Esophagus muscularis mucosa (tissue), 4 donors: ENCODE data around the gene CNST. TPM values are rescaled to one million over a fixed set of nuclear protein-coding genes. Genes with fewer than 3 reads are reported as not detected.

ENCODE experiments used
- DNase-seq: peaks from one replicate; pipeline ENCODE4 v3.0.0-alpha.2; 2017; ENCODE audit errors: extremely low spot score
- H3K27ac ChIP-seq, 4 donors: fragments of 200-600 bp; sonication (generic); replicated peaks in 1 of 4; 1 replicate in 3 of 4; 2 replicates in 1 of 4; pipeline ENCODE4 v1.5.1; 2016 to 2019; ENCODE audit warnings: mild to moderate bottlenecking in 1 of 4
- H3K27me3 ChIP-seq, 4 donors: fragments of 200-600 bp; sonication (generic); one replicate each; pipeline versions ENCODE4 v1.5.1 to v1.6.0; 2016 to 2019
- H3K36me3 ChIP-seq, 4 donors: fragments of 200-600 bp; sonication (generic); one replicate each; pipeline ENCODE4 v1.5.1; 2016 to 2019
- H3K4me1 ChIP-seq, 4 donors: fragments of 200-600 bp; sonication (generic); one replicate each; pipeline ENCODE4 v1.5.1; 2016 to 2019
- H3K4me3 ChIP-seq, 4 donors: fragments of 200-600 bp; sonication (generic); 1 replicate in 2 of 4; 2 replicates in 2 of 4; pipeline ENCODE4 v1.5.1; 2016 to 2019; ENCODE audit warnings: mild to moderate bottlenecking in 4 of 4, moderate library complexity in 1 of 4
- H3K9me3 ChIP-seq, 4 donors: fragments of 200-600 bp; sonication (generic); 1 replicate in 3 of 4; 2 replicates in 1 of 4; pipeline ENCODE4 v1.5.1; 2016 to 2019
- EP300 ChIP-seq: sonication (generic); formaldehyde crosslinking; IDR thresholded peaks from one replicate; pipeline ENCODE4 v1.6.1; 2017; ENCODE audit warnings: antibody characterized with exemption
- POLR2A ChIP-seq: fragments of 450-650 bp; IDR thresholded peaks from one replicate; pipeline ENCODE4 v1.6.1; 2017; ENCODE audit warnings: antibody characterized with exemption, moderate library complexity, mild to moderate bottlenecking, low read depth
- POLR2AphosphoS5 ChIP-seq, 2 donors: sonication (generic); formaldehyde crosslinking; IDR thresholded peaks; one replicate each; pipeline ENCODE4 v1.6.1; 2017; ENCODE audit warnings: antibody characterized with exemption in 2 of 2
- WGBS: methylation state at CpG from one replicate; pipeline ENCODE4 v1.1.5; 2018; 5-methylcytosine and 5-hydroxymethylcytosine counted together
- intact Hi-C: fragments of 100-400 bp; cut with DNase I; formaldehyde crosslinking; loops from one replicate; pipeline ENCODE4 v1.15.1; 2023
- total RNA-seq, 4 donors: library from RNA; depleted of rRNA; stranded (reverse); fragments of >200 nt; gene quantifications; one replicate each; pipeline versions ENCODE4 v1.1.0 to v1.2.1, GENCODE V29; 2016
- TF ChIP-seq, protein P1 (sequence below), 3 experiments: fragments of 200-600 bp in 2 of 3; fragments of 450-650 bp in 1 of 3; sonication (generic) in 2 of 3; IDR thresholded peaks; one replicate each; pipeline ENCODE4 v1.5.1; 2017 to 2019; ENCODE audit warnings: antibody characterized with exemption in 3 of 3, mild to moderate bottlenecking in 2 of 3, moderate library complexity in 1 of 3

The CNST gene, protein sequence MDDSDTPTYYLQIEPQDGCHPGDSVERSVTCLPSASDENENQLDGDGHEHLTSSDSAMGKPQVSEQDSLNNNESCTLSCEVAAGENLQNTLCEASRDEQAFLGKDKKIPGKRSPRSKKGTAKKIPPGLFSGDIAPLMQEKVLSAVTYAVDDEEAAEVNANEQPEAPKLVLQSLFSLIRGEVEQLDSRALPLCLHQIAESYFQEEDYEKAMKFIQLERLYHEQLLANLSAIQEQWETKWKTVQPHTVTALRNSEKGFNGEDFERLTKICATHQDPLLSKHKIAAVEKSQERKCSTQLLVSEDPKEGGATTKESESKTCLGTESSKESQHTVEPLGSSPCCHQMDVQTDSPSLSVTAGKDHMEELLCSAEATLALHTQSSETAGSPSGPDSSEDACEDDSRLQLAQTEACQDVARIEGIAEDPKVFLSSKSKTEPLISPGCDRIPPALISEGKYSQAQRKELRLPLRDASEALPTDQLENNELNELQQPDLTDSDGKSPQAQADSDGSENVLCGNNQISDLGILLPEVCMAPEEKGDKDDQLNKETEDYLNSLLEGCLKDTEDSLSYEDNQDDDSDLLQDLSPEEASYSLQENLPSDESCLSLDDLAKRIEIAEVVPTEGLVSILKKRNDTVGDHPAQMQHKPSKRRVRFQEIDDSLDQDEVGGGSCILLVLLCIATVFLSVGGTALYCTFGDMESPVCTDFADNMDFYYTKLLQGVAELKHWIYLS
- total RNA-seq = 10 to 100 TPM; 55.4 to 74.7 (median 61.9) TPM

DNA sequence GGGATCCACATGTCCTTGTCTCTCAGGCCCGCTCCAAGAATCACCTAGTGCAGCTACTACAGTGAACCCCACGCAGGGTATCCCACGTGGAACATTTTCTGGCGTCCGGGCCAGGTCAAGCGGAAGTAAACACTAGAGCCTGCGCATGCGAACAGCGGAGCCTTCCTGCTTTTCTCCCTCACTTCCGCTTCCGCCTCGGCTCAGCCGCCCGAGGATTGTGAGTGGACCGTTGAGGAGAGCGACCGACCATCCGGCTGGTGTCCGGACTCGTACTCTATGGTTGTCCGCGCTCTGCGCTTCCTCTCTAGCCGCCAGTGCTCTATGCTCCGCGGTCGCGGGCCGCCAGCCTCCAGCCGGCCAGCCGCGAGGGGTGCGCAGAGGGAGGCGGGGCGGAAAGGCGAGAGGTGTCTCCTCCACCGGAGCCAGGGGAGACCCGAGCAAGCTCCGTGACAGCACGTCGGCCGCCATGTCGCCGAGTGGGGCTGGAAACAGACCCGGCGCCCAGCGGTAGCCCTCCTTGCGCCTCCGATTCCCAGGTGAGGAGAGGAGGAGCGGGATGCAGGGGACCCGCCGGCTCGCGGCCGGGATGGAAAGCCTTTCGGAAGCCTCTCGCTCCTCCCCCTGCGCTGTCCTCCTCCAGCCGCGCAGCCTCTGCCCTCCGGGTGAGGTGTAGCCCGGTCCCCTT lies at the start of gene CNST, which contains the start of gene TFB2M:
Gene CNST, plus strand, starts transcription at position 329 of the 685 bp plus-strand sequence. CDS start 25,107 bp downstream, outside the sequence.
Gene TFB2M, minus strand, starts transcription at position 134 of the 685 bp plus-strand sequence. Its CDS starts 123 bp downstream, at position 11.
- TF ChIP-seq POLR2AphosphoS5 (IDR thresholded peaks at IDR 0.05) (peak; percentile 99), EP300 (no peak), POLR2A (peak; percentile 88)
- TF ChIP-seq, protein P1, sequence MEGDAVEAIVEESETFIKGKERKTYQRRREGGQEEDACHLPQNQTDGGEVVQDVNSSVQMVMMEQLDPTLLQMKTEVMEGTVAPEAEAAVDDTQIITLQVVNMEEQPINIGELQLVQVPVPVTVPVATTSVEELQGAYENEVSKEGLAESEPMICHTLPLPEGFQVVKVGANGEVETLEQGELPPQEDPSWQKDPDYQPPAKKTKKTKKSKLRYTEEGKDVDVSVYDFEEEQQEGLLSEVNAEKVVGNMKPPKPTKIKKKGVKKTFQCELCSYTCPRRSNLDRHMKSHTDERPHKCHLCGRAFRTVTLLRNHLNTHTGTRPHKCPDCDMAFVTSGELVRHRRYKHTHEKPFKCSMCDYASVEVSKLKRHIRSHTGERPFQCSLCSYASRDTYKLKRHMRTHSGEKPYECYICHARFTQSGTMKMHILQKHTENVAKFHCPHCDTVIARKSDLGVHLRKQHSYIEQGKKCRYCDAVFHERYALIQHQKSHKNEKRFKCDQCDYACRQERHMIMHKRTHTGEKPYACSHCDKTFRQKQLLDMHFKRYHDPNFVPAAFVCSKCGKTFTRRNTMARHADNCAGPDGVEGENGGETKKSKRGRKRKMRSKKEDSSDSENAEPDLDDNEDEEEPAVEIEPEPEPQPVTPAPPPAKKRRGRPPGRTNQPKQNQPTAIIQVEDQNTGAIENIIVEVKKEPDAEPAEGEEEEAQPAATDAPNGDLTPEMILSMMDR (IDR thresholded peaks at IDR 0.05) = no peak
- H3K4me3 ChIP-seq = peak within 1 kb of the TSS; percentile 75 to 99 (median 92)
- 0% methylated on average over 4 of the region's 62 CpGs for WGBS
- peak within 1 kb of the TSS; percentile 91 to 100 (median 98) for H3K27ac ChIP-seq
- peaks cover 4 to 22% (median 9%) of the 10 kb centered on the region in 4 donors for H3K36me3 ChIP-seq
- DNase-seq = peak; percentile 99
- no peaks in the 10 kb centered on the region for H3K9me3 ChIP-seq
- peaks cover 49 to 60% (median 57%) of the 10 kb centered on the region in 4 donors for H3K4me1 ChIP-seq
- no peaks in the 10 kb centered on the region for H3K27me3 ChIP-seq
- intact Hi-C loops = loop anchor here (2.0 to 10.0 kb wide), 4 partner anchors 51 to 189 kb away; no protein-coding TSS in a partner anchor

DNA sequence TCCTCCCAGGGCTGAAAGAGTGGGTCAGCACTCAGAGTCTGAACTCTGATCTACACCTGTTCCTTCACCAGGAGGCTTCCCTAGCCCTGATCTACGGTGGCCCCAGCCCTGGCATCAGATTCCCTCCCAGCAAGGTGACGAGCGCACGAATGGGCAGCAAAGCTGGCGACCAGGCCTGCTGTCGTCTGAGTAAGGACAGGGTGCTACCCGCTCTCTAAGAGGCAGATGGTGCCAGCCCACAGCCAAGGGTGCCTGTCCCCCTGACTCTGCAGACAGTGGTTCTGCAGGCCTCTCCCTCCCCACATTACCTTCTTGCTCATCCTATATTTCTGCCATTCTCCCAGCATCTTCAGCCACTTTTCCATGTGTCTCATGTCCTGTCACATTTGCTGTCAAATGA lies 48.9 kb upstream of the CNST start:
- intact Hi-C loops = no loop called here
- Histone ChIP-seq H3K27me3 (no peaks in the 10 kb centered on the region), H3K4me3 (no peak overlapping the region), H3K4me1 (no peaks in the 10 kb centered on the region), H3K36me3 (no peaks in the 10 kb centered on the region), H3K9me3 (peaks cover 0 to 40% (median 38%) of the 10 kb centered on the region in 4 donors), H3K27ac (no peak overlapping the region)
- TF ChIP-seq POLR2A (no peak), POLR2AphosphoS5 (IDR thresholded peaks at IDR 0.05) (no peak), EP300 (no peak)
- TF ChIP-seq, protein P1 (IDR thresholded peaks at IDR 0.05) = no peak
- 78% methylated on average over 7 of the region's 7 CpGs for WGBS
- DNase-seq = no peak

DNA sequence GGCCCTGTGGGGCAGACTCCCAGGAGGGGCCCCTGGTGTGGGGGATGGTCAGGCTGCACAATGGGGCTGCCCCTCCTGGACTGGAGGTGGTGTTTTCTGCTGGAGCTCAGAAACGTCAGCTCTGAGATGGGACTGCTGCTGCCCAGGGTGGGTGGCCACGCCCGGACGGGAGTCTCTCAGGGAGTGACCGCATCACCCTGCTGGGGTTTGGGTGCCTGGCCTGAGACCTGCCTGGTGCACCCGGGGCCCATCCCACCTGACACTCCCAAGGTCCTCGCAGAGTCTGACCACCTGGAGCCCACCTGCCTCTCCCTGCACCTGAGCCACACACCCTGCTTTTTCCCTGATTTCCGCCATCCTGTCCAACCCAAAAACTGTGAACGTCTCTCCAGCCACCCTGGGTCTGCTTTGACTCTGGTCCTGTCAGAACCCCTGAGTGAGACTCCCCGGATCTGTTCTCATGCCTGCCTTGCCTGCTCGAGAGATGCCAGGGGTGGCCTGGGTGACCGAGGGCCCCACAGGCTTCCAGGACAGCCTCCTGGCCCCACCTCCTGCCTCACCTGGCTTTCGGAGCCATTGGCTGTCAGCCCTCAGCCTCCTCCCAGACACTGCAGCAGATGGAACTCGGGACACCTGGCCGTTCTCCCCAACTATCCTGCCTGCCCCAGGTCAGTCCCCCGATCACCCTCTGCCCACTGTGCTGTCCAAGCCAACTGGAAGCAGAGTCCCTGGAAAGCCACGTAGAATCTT lies 47.6 kb upstream of the CNST start:
- H3K27me3 ChIP-seq = no peaks in the 10 kb centered on the region
- intact Hi-C loops = no loop called here
- 90% methylated on average over 11 of the region's 17 CpGs for WGBS
- H3K4me3 ChIP-seq = no peak overlapping the region
- peaks cover 0 to 37% (median 35%) of the 10 kb centered on the region in 4 donors for H3K9me3 ChIP-seq
- no peaks in the 10 kb centered on the region for H3K36me3 ChIP-seq
- H3K27ac ChIP-seq = no peak overlapping the region
- DNase-seq = no peak
- H3K4me1 ChIP-seq = no peaks in the 10 kb centered on the region
- TF ChIP-seq EP300 (no peak), POLR2AphosphoS5 (IDR thresholded peaks at IDR 0.05) (no peak), POLR2A (no peak)
- TF ChIP-seq, protein P1 (IDR thresholded peaks at IDR 0.05) = no peak

DNA sequence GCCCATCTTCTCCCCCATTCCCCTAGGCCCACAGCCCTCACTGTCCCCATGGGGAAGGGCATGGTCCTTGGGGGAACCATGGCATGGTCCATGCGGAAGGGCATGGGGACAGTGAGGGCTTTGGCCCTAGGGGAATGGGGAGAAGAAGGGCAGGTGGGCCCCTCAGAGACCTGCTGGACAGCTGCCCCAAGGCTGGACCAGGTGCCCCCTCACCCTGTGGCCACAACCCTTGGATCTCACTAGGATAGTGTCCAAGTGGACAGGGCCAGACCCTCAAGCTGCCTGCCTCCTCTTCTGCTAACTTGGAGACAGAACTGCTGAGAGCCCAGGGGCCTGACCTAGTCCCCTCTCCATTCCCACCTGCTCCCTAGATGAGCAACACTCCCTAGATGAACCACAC lies 46.7 kb upstream of the CNST start:
- H3K27ac ChIP-seq = no peak overlapping the region

More for the DNA sequence above, 46.7 kb upstream of the CNST start:
- TF ChIP-seq, protein P1 (IDR thresholded peaks at IDR 0.05) = no peak
- TF ChIP-seq EP300 (no peak), POLR2AphosphoS5 (IDR thresholded peaks at IDR 0.05) (no peak), POLR2A (no peak)
- Histone ChIP-seq H3K36me3 (no peaks in the 10 kb centered on the region), H3K27me3 (no peaks in the 10 kb centered on the region), H3K4me1 (no peaks in the 10 kb centered on the region), H3K9me3 (peaks cover 0 to 28% (median 27%) of the 10 kb centered on the region in 4 donors), H3K4me3 (no peak overlapping the region)
- DNase-seq = no peak
- intact Hi-C loops = no loop called here
- no CpG with 5 or more reads among the region's 1 CpG for WGBS
